ENCODE measurements around the gene MSMB. TPM values are rescaled to one million over a fixed set of nuclear protein-coding genes. Genes with fewer than 3 reads are reported as not detected.
"Not testable (repeated sequence)": the region's sequence is repeated elsewhere in the genome, so short reads cannot be mapped to it uniquely, and the experiment has no call there.

The MSMB gene
- not detected for total RNA-seq
- long read RNA-seq: 0 reads

GRCh38 chr10:46046261-46046660 lies at the start of gene MSMB:
MSMB (minus strand) TSS chr10:46046269; CDS start chr10:46046237, 32 bp downstream.
- intact Hi-C loops (cut with DNase I): no loop called here
- ATAC-seq (ENCODE audit: poor library complexity) (no peak), DNase-seq (no peak)

DNA sequence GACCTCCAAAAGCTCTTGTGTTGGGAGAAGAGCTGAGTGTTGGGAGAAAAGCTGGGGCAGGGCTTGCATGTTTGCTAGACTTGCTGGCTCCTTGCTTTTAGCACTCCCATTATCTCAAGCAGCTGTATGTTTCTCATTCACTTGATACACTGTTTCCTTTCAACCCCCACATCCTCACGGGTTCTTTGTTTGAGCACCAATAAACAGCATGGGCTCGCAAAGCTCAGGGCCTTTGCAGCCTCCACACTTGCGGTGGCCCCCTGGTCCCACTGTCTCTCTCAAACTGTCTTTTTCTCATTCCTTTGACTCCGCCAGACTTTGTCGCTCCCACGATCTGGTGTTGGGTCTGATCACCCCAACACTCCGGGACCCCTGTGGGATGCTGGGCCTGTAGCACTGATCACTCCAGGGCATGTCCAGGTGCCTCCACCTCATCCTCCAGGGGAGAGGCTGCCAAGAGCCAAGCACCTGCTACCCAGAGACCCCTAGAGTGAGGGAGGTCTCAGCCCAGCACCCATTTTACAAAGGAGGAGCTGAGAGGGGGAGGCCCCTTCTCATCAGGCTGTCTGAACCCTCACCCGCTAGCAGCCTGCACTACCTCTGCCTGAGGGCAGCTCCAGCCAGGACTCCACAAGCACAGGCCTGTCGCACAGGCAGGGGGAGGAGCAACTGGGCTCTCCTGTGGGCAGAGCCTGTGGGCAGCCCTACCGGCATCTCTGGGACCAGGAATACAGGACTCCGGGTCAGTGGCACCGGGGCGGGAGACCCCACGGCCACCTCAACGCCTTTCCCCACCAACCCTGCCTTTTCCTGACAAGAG lies 49.1 kb upstream of the MSMB start:
- no peak for ATAC-seq (ENCODE audit: poor library complexity)
- intact Hi-C loops (cut with DNase I): no loop called here
- DNase-seq: no peak

DNA sequence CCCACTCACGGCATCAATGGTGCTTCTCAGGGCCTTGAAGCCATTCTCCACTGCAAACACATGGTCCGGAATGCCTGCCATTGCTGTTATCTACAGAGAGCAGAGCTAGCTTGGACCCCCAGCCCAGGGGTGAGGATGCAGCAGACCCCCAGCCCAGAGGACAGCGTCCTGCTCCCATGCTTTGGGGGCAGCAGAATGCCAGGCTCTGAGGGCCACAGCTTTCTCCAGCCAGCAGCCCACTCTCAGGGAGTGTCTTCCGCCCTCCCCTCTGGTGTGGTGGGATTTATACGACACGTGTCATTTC lies 48.1 kb upstream of the MSMB start:
- DNase-seq: no peak
- intact Hi-C loops (cut with DNase I): no loop called here
- ATAC-seq (ENCODE audit: poor library complexity): no peak

DNA sequence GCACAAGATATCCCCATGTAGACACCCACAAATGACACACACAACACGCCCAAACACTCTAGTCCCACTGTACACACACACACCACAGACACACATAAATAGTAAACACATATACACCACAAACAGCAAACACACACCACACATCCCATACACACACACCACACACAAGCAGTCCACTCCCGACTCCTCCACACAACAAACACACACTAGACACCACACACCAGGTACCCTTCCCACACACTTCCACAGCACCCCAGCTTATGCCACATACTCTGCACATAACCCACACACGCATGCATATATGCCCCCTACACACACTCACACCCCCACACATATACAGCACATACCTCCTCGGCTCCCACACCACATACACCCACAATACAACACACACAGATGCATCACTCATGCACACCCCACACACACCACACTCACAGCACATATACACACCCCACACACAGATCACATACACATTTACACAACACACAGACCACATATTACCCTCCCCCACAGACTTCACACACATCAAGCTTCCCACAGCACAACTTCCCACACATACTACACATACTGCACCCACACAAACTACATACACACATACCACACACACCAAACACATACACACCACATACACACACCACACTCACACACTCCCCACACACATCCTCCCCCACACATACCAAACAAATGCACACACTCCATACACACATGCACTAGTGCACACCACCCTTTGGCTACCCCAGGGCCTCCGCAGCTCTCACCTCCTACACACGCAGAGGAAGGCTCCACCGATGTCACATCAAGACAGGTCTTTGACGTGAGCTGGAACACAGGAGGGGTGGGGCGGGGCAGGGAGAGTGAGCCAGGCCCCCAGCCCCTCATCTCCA lies 47.5 kb upstream of the MSMB start:
- intact Hi-C loops (cut with DNase I); DNase-seq; ATAC-seq (ENCODE audit: poor library complexity): not testable (repeated sequence)

DNA sequence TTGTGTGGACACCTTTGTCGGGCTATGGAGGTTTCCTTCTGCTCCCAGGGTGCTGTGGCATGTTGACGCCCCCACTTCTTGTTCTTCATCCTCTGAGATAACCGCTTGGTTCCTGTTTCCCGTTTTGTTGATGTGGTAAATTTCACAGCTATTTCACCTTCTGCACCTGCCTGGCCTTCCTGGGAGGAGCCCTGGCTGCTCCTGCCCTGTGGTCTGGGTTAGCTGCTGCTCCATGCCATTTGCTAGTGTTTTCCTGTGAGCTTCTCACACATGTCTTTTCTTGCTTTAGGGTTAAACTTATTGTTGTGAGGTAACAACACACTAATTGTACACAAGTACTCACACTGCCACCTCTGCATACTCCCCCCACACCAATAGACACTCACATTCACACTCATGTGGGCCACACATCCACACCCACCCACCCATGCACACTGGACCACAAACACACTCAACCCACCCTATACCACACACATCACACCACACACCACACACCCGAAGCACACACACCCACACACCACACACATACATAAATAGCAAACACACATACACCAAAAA lies 46.5 kb upstream of the MSMB start:
- ATAC-seq (ENCODE audit: poor library complexity): no peak
- intact Hi-C loops (cut with DNase I): no loop called here

DNA sequence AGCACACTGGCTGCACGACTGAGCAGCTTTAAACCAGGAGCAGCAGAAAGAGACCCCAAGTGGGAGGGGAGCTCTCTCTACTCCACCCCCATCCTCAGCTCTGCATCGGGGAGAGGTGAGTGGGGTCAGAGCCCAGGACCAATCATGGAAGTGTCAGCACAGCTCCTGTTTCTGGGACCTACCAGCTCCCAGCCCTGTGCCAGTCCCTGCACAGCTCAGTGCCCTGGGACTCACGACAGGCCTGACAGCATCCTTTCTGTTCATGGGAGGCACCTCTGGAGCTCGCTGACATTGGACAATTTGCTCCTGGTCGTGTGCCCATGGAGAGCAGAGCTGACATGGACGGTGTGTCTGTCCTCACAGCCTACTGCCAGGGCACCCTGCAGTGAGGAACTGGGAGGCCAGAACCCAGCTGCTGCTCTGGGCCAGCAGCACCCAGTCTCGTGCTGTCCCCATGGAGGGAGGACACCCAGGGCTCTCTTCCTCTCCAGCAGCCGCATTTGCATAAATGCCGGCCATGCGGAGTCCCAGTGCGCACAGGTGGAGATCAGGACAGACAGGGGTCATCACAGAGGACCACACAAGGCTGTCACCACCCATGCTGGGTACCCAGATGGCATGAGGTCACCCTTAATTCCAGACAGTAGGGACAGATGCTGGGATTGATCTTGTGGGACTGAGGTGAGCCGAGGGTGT lies 45.9 kb upstream of the MSMB start:
- ATAC-seq (ENCODE audit: poor library complexity) (no peak), DNase-seq (no peak)
- intact Hi-C loops (cut with DNase I): no loop called here

More for the DNA sequence above, 46.5 kb upstream of the MSMB start:
- no peak for DNase-seq

DNA sequence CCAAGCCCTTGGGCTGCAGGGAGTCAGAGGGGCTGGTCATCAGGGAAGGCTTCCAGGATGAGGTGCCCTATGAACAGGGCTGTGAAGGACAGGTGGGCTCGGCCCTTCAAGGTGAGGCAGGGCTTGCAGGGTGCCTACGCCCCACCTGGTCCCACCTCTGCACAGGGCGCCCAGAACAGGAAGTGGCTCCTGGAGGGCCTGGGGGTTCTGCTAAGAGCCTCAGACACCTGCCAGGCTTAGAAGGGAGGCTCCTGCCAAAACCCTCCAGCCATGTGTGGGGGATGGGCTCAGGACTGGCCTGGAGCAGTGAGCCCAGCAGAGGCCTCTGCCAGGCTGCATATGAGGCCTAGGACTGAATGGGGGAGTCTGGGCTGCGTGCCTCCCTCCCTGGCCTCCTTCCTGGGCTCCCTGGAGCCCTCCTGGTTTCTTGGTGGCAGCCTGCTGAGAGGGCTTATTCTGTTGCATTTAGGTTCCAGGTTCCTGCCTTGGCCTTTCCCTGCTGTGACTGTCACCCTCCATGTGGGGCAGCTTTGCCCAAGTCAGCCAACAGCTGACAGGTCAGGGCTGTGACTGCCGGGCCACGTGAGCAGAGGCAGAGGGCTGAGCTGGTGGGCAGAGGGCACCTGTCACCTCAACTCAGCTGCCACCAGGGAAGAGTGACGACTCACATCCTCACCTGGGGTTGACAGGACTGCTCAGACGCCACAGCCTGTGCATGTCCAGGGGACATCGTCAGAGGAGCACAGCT lies 45.2 kb upstream of the MSMB start:
- intact Hi-C loops (cut with DNase I): no loop called here
- DNase-seq (no peak), ATAC-seq (ENCODE audit: poor library complexity) (no peak)

- ATAC-seq (ENCODE audit: poor library complexity) (no peak), DNase-seq (no peak)
- intact Hi-C loops (cut with DNase I): no loop called here
These were observed 44.3 kb upstream of the MSMB start for GRCh38 chr10:46090258-46090812.

GRCh38 chr10:46087381-46087780 lies 41.3 kb upstream of the MSMB start:
- DNase-seq; ATAC-seq (ENCODE audit: poor library complexity); intact Hi-C loops (cut with DNase I): not testable (repeated sequence)

GRCh38 chr10:46084321-46085165 lies 38.5 kb upstream of the MSMB start:
- no peak for ATAC-seq (ENCODE audit: poor library complexity)
- intact Hi-C loops (cut with DNase I): no loop called here

GRCh38 chr10:46080886-46081285 lies 34.8 kb upstream of the MSMB start:
- DNase-seq: no peak
- ATAC-seq (ENCODE audit: poor library complexity): no peak
- intact Hi-C loops (cut with DNase I): no loop called here

More at GRCh38 chr10:46084321-46085165, 38.5 kb upstream of the MSMB start:
- no peak for DNase-seq

- intact Hi-C loops (cut with DNase I): no loop called here
- ATAC-seq (ENCODE audit: poor library complexity) (no peak), DNase-seq (no peak)
These were observed 33.9 kb upstream of the MSMB start for GRCh38 chr10:46079831-46080585.

DNA sequence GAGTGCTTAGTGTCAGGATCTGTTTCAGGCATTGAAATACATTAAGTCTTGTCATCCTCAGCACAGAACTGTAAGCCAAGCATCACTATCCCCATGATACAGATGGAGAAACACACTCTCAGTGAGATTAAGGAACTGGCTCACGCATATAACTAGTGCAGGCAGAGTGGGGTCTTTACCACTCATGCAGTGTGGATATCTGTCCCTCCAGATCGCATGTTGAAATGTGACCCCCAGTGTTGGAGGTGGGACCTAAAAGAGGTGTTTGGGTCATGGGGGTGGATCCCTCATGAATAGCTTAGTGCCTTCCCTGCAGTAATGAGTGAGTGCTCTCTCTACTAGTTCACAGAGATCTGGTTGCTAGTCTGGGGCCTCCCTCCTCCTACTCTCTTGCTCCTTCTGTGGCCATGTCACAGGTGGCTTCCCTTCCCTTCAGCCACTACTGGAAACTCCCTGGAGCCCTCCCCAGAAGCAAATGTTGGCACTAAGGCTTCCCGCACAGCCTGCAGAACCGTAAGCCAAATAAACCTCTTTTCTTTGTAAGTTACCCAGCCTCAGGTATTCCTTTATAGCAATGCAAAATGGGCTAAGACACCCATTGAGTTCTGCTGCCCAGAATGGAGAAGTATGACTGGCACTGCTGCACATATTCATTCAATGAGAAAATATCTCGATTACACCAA lies 31.8 kb upstream of the MSMB start:
- intact Hi-C loops (cut with DNase I): no loop called here
- ATAC-seq (ENCODE audit: poor library complexity) (no peak), DNase-seq (no peak)

- ATAC-seq (ENCODE audit: poor library complexity): no peak
- intact Hi-C loops (cut with DNase I): no loop called here
- DNase-seq: no peak
These were observed 31.1 kb upstream of the MSMB start for GRCh38 chr10:46077141-46077554.

DNA sequence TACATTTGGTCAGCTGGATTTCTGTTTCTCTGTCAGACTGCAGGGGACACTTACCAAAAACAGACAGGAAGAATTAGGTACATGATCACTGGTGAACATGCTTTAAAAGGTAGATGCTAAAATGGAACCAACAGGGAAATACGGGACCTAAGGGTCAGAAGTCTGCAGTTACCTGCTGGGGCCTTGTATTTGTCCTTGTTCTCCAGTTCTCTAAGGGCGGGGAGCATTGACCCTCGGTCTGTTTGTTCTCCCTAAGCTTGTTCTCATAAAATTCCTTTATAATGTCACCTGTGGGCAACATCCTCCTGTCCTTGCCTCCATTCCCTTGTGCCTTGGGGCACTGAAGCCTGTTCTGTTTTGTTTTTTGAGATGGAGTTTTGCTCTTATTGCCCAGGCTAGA lies 29.8 kb upstream of the MSMB start:
- ATAC-seq (ENCODE audit: poor library complexity) (no peak), DNase-seq (no peak)
- intact Hi-C loops (cut with DNase I): no loop called here

Measured in Right ventricle myocardium superior (tissue), 1 donor.